H1 (cell line): ENCODE data around the gene CACNA2D3. TPM values are rescaled to one million over a fixed set of nuclear protein-coding genes. Genes with fewer than 3 reads are reported as not detected.

Experiments
- CTCF ChIA-PET: fragments of 300-600 bp; sonication (Branson Sonifier 250); formaldehyde crosslinking; loops from one replicate; lab custom pipeline; 2021; ENCODE audit not compliant: partially characterized antibody; lab: Charles Lee
- POLR2A ChIA-PET: fragments of 300-600 bp; sonication (Branson Sonifier 250); formaldehyde crosslinking; loops from one replicate; lab custom pipeline; 2021; ENCODE audit warnings: inconsistent platforms; ENCODE audit not compliant: partially characterized antibody; lab: Charles Lee
- DNase-seq, 2 experiments: peaks; one replicate each; pipeline versions ENCODE4 v3.0.0 to v3.0.0-alpha.2; 2010 to 2022; ENCODE audit warnings: low spot score in 2 of 2, low read depth in 1 of 2, mixed read lengths in 1 of 2
- FAIRE-seq: peaks from 2 replicates; lab custom pipeline; 2011; peaks lifted over from hg19 to GRCh38; lab: Jason Lieb, UNC
- H2AFZ ChIP-seq: 2 replicates; pipeline ENCODE4 v1.8.1; 2012; ENCODE audit warnings: low read length, inconsistent platforms
- H2AK5ac ChIP-seq: 2 replicates; pipeline ENCODE4 v1.6.1; 2013; ENCODE audit warnings: low read depth, low read length
- H2BK120ac ChIP-seq: replicated peaks from 2 replicates; pipeline ENCODE3; 2013; ENCODE audit warnings: low read depth, low read length, inconsistent platforms
- H2BK12ac ChIP-seq: 2 replicates; pipeline ENCODE4 v1.6.1; 2013; ENCODE audit warnings: low read depth, low read length
- H2BK15ac ChIP-seq: 2 replicates; pipeline ENCODE4 v1.6.1; 2013; ENCODE audit warnings: low read length
- H2BK20ac ChIP-seq: 2 replicates; pipeline ENCODE4 v1.6.1; 2013; ENCODE audit warnings: low read length
- H2BK5ac ChIP-seq: 2 replicates; pipeline ENCODE4 v1.6.1; 2013; ENCODE audit warnings: low read depth, low read length
- H3K14ac ChIP-seq: 2 replicates; pipeline ENCODE4 v1.6.1; 2013; ENCODE audit warnings: inconsistent platforms; ENCODE audit not compliant: insufficient read length
- H3K18ac ChIP-seq: 2 replicates; pipeline ENCODE4 v1.6.1; 2013; ENCODE audit warnings: low read length; ENCODE audit errors: extremely low read depth
- H3K23ac ChIP-seq: 2 replicates; pipeline ENCODE4 v1.6.1; 2013; ENCODE audit warnings: inconsistent platforms; ENCODE audit not compliant: insufficient read length
- H3K23me2 ChIP-seq: 2 replicates; pipeline ENCODE4 v1.6.1; 2013; ENCODE audit warnings: low read depth, low read length
- H3K27ac ChIP-seq: 2 replicates; pipeline ENCODE4 v1.6.1; 2011; ENCODE audit warnings: low read depth, low read length, inconsistent platforms
- H3K27me3 ChIP-seq, 4 experiments: replicated peaks in 1 of 4; 1 replicate in 1 of 4; 2 replicates in 3 of 4; pipeline versions ENCODE4 v1.6.1 to v1.8.1; 2011 to 2013; ENCODE audit warnings: low read length in 3 of 4, mild to moderate bottlenecking in 3 of 4, inconsistent platforms in 2 of 4, mixed read lengths in 2 of 4, moderate library complexity in 1 of 4; ENCODE audit not compliant: control insufficient read depth in 3 of 4, insufficient read depth in 3 of 4; ENCODE audit errors: extremely low read depth in 1 of 4
- H3K36me3 ChIP-seq, 4 experiments: 2 replicates each; pipeline versions ENCODE4 v1.6.1 to v1.8.1; 2011 to 2013; ENCODE audit warnings: mild to moderate bottlenecking in 4 of 4, low read length in 3 of 4, moderate library complexity in 2 of 4, control low read depth in 1 of 4, inconsistent platforms in 1 of 4; ENCODE audit not compliant: insufficient read depth in 4 of 4, control insufficient read depth in 2 of 4
- H3K4ac ChIP-seq: replicated peaks from 2 replicates; pipeline ENCODE3; 2013; ENCODE audit warnings: low read length, low read depth, mixed read lengths, inconsistent platforms; ENCODE audit not compliant: insufficient read length
- H3K4me1 ChIP-seq, 4 experiments: replicated peaks in 1 of 4; 1 replicate in 1 of 4; 2 replicates in 3 of 4; pipeline versions ENCODE4 v1.6.1 to v1.8.1; 2011 to 2013; ENCODE audit warnings: low read length in 3 of 4, inconsistent platforms in 2 of 4, mixed read lengths in 1 of 4; ENCODE audit not compliant: insufficient read depth in 4 of 4, control insufficient read depth in 3 of 4
- H3K4me2 ChIP-seq, 2 experiments: 2 replicates each; pipeline versions ENCODE4 v1.6.1 to v1.8.1; 2011 to 2013; ENCODE audit warnings: low read depth in 2 of 2, low read length in 2 of 2, control low read depth in 1 of 2, inconsistent platforms in 1 of 2, mild to moderate bottlenecking in 1 of 2; ENCODE audit not compliant: insufficient read depth in 1 of 2
- H3K4me3 ChIP-seq, 4 experiments: fragments of 200-600, 300-600 bp in 1 of 4; sonication (generic), shearing (Covaris generic), sonication (Bioruptor Twin) in 1 of 4; 2 replicates each; pipeline versions ENCODE4 v1.5.1 to v1.8.1; 2011 to 2016; ENCODE audit warnings: low read length in 4 of 4, low read depth in 3 of 4, control low read depth in 2 of 4, inconsistent platforms in 2 of 4, mild to moderate bottlenecking in 2 of 4, mixed read lengths in 1 of 4, moderate library complexity in 1 of 4; ENCODE audit not compliant: insufficient read depth in 2 of 4; ENCODE audit errors: extremely low read depth in 1 of 4
- H3K56ac ChIP-seq: replicated peaks from 2 replicates; pipeline ENCODE3; 2013; ENCODE audit warnings: low read depth, mild to moderate bottlenecking, mixed read lengths, low read length, inconsistent platforms; ENCODE audit not compliant: insufficient read length
- H3K79me1 ChIP-seq: 2 replicates; pipeline ENCODE4 v1.6.1; 2013; ENCODE audit warnings: low read depth, low read length, control low read depth
- H3K79me2 ChIP-seq, 2 experiments: 2 replicates each; pipeline versions ENCODE4 v1.6.1 to v1.8.1; 2012 to 2013; ENCODE audit warnings: low read length in 2 of 2, mild to moderate bottlenecking in 2 of 2, inconsistent platforms in 1 of 2; ENCODE audit not compliant: insufficient read depth in 2 of 2, control insufficient read depth in 1 of 2
- H3K9ac ChIP-seq, 4 experiments: replicated peaks in 1 of 4; 1 replicate in 1 of 4; 2 replicates in 3 of 4; pipeline versions ENCODE4 v1.6.1 to v1.8.1; 2011 to 2013; ENCODE audit warnings: low read depth in 3 of 4, low read length in 3 of 4, control low read depth in 2 of 4, mild to moderate bottlenecking in 2 of 4, moderate library complexity in 2 of 4, inconsistent platforms in 1 of 4; ENCODE audit errors: extremely low read depth in 1 of 4
- H3K9me3 ChIP-seq, 2 experiments: 2 replicates each; pipeline versions ENCODE4 v1.6.1 to v1.8.1; 2012 to 2013; ENCODE audit warnings: mild to moderate bottlenecking in 2 of 2, moderate library complexity in 2 of 2, control low read depth in 1 of 2, inconsistent platforms in 1 of 2, low read depth in 1 of 2, low read length in 1 of 2, mixed read lengths in 1 of 2; ENCODE audit not compliant: insufficient read depth in 2 of 2
- H4K20me1 ChIP-seq, 2 experiments: replicated peaks in 1 of 2; 2 replicates each; pipeline versions ENCODE3 to v1.8.1; 2011 to 2013; ENCODE audit warnings: inconsistent platforms in 2 of 2, low read length in 2 of 2, mild to moderate bottlenecking in 1 of 2; ENCODE audit not compliant: insufficient read depth in 2 of 2, control insufficient read depth in 1 of 2
- H4K5ac ChIP-seq: 2 replicates; pipeline ENCODE4 v1.6.1; 2013; ENCODE audit warnings: low read length, low read depth, mixed read lengths, inconsistent platforms; ENCODE audit not compliant: insufficient read length
- H4K8ac ChIP-seq: 2 replicates; pipeline ENCODE4 v1.8.0; 2013; ENCODE audit warnings: mild to moderate bottlenecking, moderate library complexity, low read length, inconsistent platforms; ENCODE audit not compliant: insufficient read depth; ENCODE audit errors: extremely low read depth
- H4K91ac ChIP-seq: replicated peaks from 2 replicates; pipeline ENCODE3; 2013; ENCODE audit warnings: low read length, mixed read lengths, inconsistent platforms; ENCODE audit not compliant: insufficient read length
- BACH1 ChIP-seq: IDR thresholded peaks from 2 replicates; pipeline ENCODE4 v1.6.1; 2012; ENCODE audit warnings: low read length, improper control_type of control experiment
- CTCF ChIP-seq, 3 experiments: IDR thresholded peaks; 1 replicate in 2 of 3; 2 replicates in 1 of 3; pipeline versions ENCODE4 v1.5.1 to v1.6.1; 2011; ENCODE audit warnings: low read length in 3 of 3, mild to moderate bottlenecking in 3 of 3, inconsistent platforms in 2 of 3, low read depth in 1 of 3, moderate library complexity in 1 of 3; ENCODE audit not compliant: insufficient read depth in 1 of 3; ENCODE audit errors: control extremely low read depth in 1 of 3
- MAFK ChIP-seq: IDR thresholded peaks from 2 replicates; pipeline ENCODE4 v1.6.1; 2012; ENCODE audit warnings: low read depth, mild to moderate bottlenecking, improper control_type of control experiment, low read length
- RAD21 ChIP-seq, 2 experiments: IDR thresholded peaks in 1 of 2; conservative IDR thresholded peaks in 1 of 2; 2 replicates each; pipeline ENCODE4 v1.6.1; 2011; ENCODE audit warnings: low read depth in 2 of 2, low read length in 2 of 2, improper control_type of control experiment in 1 of 2, inconsistent platforms in 1 of 2, mild to moderate bottlenecking in 1 of 2, moderate library complexity in 1 of 2
- USF2 ChIP-seq: IDR thresholded peaks from 2 replicates; pipeline ENCODE4 v1.6.1; 2011; ENCODE audit warnings: low read length, improper control_type of control experiment
- WGBS, 2 experiments: shearing (Covaris generic) in 1 of 2; methylation state at CpG; one replicate each; pipeline versions ENCODE4 v1.1.6 to v1.1.7; 2013 to 2015; ENCODE audit warnings: low lambda C conversion rate in 2 of 2, mixed read lengths in 2 of 2, inconsistent platforms in 1 of 2, low coverage in 1 of 2, missing lambda C conversion rate in 1 of 2; ENCODE audit not compliant: insufficient replicate concordance in 2 of 2, insufficient coverage in 1 of 2, insufficient read length in 1 of 2; ENCODE audit errors: extremely low coverage in 1 of 2, missing lambda C conversion rate in 1 of 2; 5-methylcytosine and 5-hydroxymethylcytosine counted together
- polyA plus RNA-seq, 7 experiments: library from polyadenylated mRNA; depleted of rRNA in 3 of 7; stranded (reverse) in 5 of 7; unstranded in 2 of 7; fragments of >200 nt in 5 of 7; fragments of 200-250 nt in 2 of 7; gene quantifications; 1 replicate in 5 of 7; 2 replicates in 1 of 7; 4 replicates in 1 of 7; pipeline versions ENCODE4 v1.2.1 to v1.2.3, GENCODE V29; 2011 to 2013; ENCODE audit warnings: missing spikeins in 2 of 7, mixed read lengths in 2 of 7
- total RNA-seq: library from RNA; stranded (reverse); fragmentation: NEBNext Ultra II Directional; extraction: Animal tissue kit (Norgen Biotek cat#: 25700); gene quantifications from 2 replicates; pipeline ENCODE4 v1.2.1, GENCODE V29; 2021

Gene CACNA2D3
- total and polyA plus RNA-seq, 2 of the 8 experiments (the other 6 are each of a cell fraction or from before 2014, with no cell fraction given) = 1.5 to 1.8 TPM

GRCh38 chr3:54781728-54782127 is 659.4 kb downstream of the CACNA2D3 start:
- FAIRE-seq = peak; percentile 24

More at GRCh38 chr3:54781728-54782127, 659.4 kb downstream of the CACNA2D3 start:
- no peak overlapping the region for H2BK5ac ChIP-seq
- H3K4ac ChIP-seq = no peak overlapping the region
- no peak overlapping the region for H3K23ac ChIP-seq
- no peak overlapping the region for H2BK15ac ChIP-seq
- peaks cover 0 to 7% (median 0%) of the 10 kb centered on the region in 4 experiments; a peak in 2 of 7 replicates for H3K4me1 ChIP-seq
- POLR2A ChIA-PET = no interaction called here
- no peak overlapping the region for H3K27ac ChIP-seq
- no peak overlapping the region for H4K8ac ChIP-seq
- no peak overlapping the region for H4K91ac ChIP-seq
- WGBS, 2 experiments = 37% methylated on average over 1 of the region's 1 CpG; no CpG with 5 or more reads in 1 of the 2 experiments
- H3K27me3 ChIP-seq = no peaks in the 10 kb centered on the region
- H3K9me3 ChIP-seq = no peaks in the 10 kb centered on the region
- no peak overlapping the region for H2BK20ac ChIP-seq
- TF ChIP-seq CTCF (IDR thresholded peaks at IDR 0.05; ENCODE audit: control extremely low read depth in 1 of 3, insufficient read depth in 1 of 3, low read depth in 1 of 3, low read length in 3 of 3) (peak in 2 of 3 experiments; percentile 22 to 34; a peak in 3 of 4 replicates), BACH1 (peak; percentile 52; the same call in 1 of the 2 replicates), MAFK (peak; percentile 75), USF2 (no peak), RAD21 (IDR thresholded peaks at IDR 0.05 in 1 of 2, conservative IDR thresholded peaks at IDR 0.05 in 1 of 2; ENCODE audit: low read depth in 2 of 2, low read length in 2 of 2) (peak; percentile 5 to 31; a peak in 2 of 4 replicates)
- TF ChIP-seq, all 59 proteins: peak for 4
- Histone ChIP-seq H4K20me1 (no peaks in the 10 kb centered on the region), H3K23me2 (no peaks in the 10 kb centered on the region), H3K56ac (no peak overlapping the region), H2AFZ (no peak overlapping the region), H2BK120ac (no peak overlapping the region), H3K4me2 (no peak overlapping the region), H3K36me3 (no peaks in the 10 kb centered on the region), H2AK5ac (no peak overlapping the region), H3K79me2 (no peaks in the 10 kb centered on the region), H3K18ac (no peak overlapping the region), H3K9ac (no peak overlapping the region), H3K14ac (no peak overlapping the region), H3K4me3 (no peak overlapping the region), H2BK12ac (no peak overlapping the region), H3K79me1 (no peaks in the 10 kb centered on the region; the same call in 1 of the 2 replicates), H4K5ac (no peak overlapping the region)
- CTCF ChIA-PET = interaction anchor here (0.7 to 2.8 kb wide), 11 partner anchors 8 to 510 kb away, joined by 3 to 13 read pairs (median 3); no protein-coding TSS in a partner anchor
- peak in 1 of 2 experiments; percentile 39 for DNase-seq
